Muscle layer of duodenum (tissue), 2 donors: ENCODE measurements around the gene ZFYVE9.

Experiments
- H3K27ac ChIP-seq: one replicate; pipeline ENCODE4 v1.7.0; 2013; ENCODE audit warnings: mild to moderate bottlenecking, low read length
- H3K27me3 ChIP-seq: one replicate; pipeline ENCODE4 v1.7.0; 2013; ENCODE audit warnings: low read depth, mild to moderate bottlenecking, control low read depth, low read length
- H3K36me3 ChIP-seq, 2 donors: one replicate each; pipeline ENCODE4 v1.7.0; 2013; ENCODE audit warnings: low read length in 2 of 2, control low read depth in 1 of 2, mild to moderate bottlenecking in 1 of 2; ENCODE audit not compliant: insufficient read depth in 2 of 2, control insufficient read depth in 1 of 2
- H3K4me1 ChIP-seq, 2 donors: one replicate each; pipeline ENCODE4 v1.7.0; 2013; ENCODE audit warnings: low read length in 2 of 2, mild to moderate bottlenecking in 2 of 2, control low read depth in 1 of 2, moderate library complexity in 1 of 2; ENCODE audit not compliant: insufficient read depth in 2 of 2, control insufficient read depth in 1 of 2
- H3K4me3 ChIP-seq, 2 donors: one replicate each; pipeline ENCODE4 v1.7.0; 2013; ENCODE audit warnings: low read length in 2 of 2, low read depth in 1 of 2, mild to moderate bottlenecking in 1 of 2
- H3K9me3 ChIP-seq, 2 donors: one replicate each; pipeline ENCODE4 v1.7.0; 2013; ENCODE audit warnings: low read length in 2 of 2, control low read depth in 1 of 2, mild to moderate bottlenecking in 1 of 2; ENCODE audit not compliant: control insufficient read depth in 1 of 2
- donor health status: healthy.

The ZFYVE9 gene

GRCh38 chr1:52234708-52235107, 92.8 kb downstream of the ZFYVE9 start:
- no peaks in the 10 kb centered on the region for H3K27me3 ChIP-seq
- H3K4me3 ChIP-seq = no peak overlapping the region
- H3K9me3 ChIP-seq = no peaks in the 10 kb centered on the region
- no peaks in the 10 kb centered on the region for H3K4me1 ChIP-seq
- H3K36me3 ChIP-seq = peaks cover 0 to 10% of the 10 kb centered on the region in 2 donors
- no peak overlapping the region for H3K27ac ChIP-seq

GRCh38 chr1:52235646-52236045, 93.8 kb downstream of the ZFYVE9 start:
- peaks cover 0 to 10% of the 10 kb centered on the region in 2 donors for H3K36me3 ChIP-seq
- H3K27me3 ChIP-seq = no peaks in the 10 kb centered on the region
- no peaks in the 10 kb centered on the region for H3K9me3 ChIP-seq
- no peak overlapping the region for H3K4me3 ChIP-seq
- H3K27ac ChIP-seq = no peak overlapping the region
- no peaks in the 10 kb centered on the region for H3K4me1 ChIP-seq

DNA sequence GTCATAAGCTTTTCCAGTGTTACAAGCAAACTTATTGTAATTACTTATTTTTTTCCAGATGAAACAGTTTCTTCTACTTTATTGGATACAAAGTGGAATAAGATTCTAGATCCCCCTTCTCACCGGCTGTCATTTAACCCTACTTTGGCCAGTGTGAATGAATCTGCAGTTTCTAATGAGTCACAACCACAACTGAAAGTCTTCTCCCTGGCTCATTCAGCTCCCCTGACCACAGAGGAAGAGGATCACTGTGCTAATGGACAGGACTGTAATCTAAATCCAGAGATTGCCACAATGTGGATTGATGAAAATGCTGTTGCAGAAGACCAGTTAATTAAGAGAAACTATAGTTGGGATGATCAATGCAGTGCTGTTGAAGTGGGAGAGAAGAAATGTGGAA, 95.5 kb downstream of the ZFYVE9 start:
- no peaks in the 10 kb centered on the region for H3K27me3 ChIP-seq
- H3K27ac ChIP-seq = no peak overlapping the region
- H3K4me1 ChIP-seq = no peaks in the 10 kb centered on the region
- H3K36me3 ChIP-seq = peaks cover 0 to 10% of the 10 kb centered on the region in 2 donors
- H3K9me3 ChIP-seq = no peaks in the 10 kb centered on the region
- no peak overlapping the region for H3K4me3 ChIP-seq

DNA sequence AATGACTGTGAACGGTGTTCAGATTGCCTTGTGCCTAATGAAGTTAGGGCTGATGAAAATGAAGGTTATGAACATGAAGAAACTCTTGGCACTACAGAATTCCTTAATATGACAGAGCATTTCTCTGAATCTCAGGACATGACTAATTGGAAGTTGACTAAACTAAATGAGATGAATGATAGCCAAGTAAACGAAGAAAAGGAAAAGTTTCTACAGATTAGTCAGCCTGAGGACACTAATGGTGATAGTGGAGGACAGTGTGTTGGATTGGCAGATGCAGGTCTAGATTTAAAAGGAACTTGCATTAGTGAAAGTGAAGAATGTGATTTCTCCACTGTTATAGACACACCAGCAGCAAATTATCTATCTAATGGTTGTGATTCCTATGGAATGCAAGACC, 96.6 kb downstream of the ZFYVE9 start:
- Histone ChIP-seq H3K36me3 (peaks cover 0 to 10% of the 10 kb centered on the region in 2 donors), H3K27me3 (no peaks in the 10 kb centered on the region), H3K4me3 (no peak overlapping the region), H3K9me3 (no peaks in the 10 kb centered on the region), H3K27ac (no peak overlapping the region), H3K4me1 (no peaks in the 10 kb centered on the region)

DNA sequence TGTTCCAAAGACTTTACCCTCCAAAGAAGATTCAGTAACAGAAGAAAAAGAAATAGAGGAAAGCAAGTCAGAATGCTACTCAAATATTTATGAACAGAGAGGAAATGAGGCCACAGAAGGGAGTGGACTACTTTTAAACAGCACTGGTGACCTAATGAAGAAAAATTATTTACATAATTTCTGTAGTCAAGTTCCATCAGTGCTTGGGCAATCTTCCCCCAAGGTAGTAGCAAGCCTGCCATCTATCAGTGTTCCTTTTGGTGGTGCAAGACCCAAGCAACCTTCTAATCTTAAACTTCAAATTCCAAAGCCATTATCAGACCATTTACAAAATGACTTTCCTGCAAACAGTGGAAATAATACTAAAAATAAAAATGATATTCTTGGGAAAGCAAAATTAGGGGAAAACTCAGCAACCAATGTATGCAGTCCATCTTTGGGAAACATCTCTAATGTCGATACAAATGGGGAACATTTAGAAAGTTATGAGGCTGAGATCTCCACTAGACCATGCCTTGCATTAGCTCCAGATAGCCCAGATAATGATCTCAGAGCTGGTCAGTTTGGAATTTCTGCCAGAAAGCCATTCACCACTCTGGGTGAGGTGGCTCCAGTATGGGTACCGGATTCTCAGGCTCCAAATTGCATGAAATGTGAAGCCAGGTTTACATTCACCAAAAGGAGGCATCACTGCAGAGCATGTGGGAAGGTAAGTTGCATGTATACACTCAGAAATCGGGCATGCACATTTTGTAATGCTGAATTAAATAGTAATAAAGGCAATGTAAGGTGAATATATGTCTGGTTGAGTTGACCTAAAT, 97.2 kb downstream of the ZFYVE9 start:
- Histone ChIP-seq H3K36me3 (peaks cover 0 to 10% of the 10 kb centered on the region in 2 donors), H3K27me3 (no peaks in the 10 kb centered on the region), H3K9me3 (no peaks in the 10 kb centered on the region), H3K4me1 (no peaks in the 10 kb centered on the region), H3K27ac (no peak overlapping the region), H3K4me3 (no peak overlapping the region)

- Histone ChIP-seq H3K36me3 (peaks cover 0 to 10% of the 10 kb centered on the region in 2 donors), H3K9me3 (no peaks in the 10 kb centered on the region), H3K4me1 (no peaks in the 10 kb centered on the region), H3K27ac (no peak overlapping the region), H3K4me3 (no peak overlapping the region), H3K27me3 (no peaks in the 10 kb centered on the region)
Measured at GRCh38 chr1:52239708-52240001, 97.8 kb downstream of the ZFYVE9 start.

GRCh38 chr1:52240592-52241210, 98.8 kb downstream of the ZFYVE9 start:
- Histone ChIP-seq H3K4me3 (no peak overlapping the region), H3K9me3 (no peaks in the 10 kb centered on the region), H3K4me1 (no peaks in the 10 kb centered on the region), H3K27me3 (no peaks in the 10 kb centered on the region), H3K27ac (no peak overlapping the region), H3K36me3 (peaks cover 0 to 10% of the 10 kb centered on the region in 2 donors)

DNA sequence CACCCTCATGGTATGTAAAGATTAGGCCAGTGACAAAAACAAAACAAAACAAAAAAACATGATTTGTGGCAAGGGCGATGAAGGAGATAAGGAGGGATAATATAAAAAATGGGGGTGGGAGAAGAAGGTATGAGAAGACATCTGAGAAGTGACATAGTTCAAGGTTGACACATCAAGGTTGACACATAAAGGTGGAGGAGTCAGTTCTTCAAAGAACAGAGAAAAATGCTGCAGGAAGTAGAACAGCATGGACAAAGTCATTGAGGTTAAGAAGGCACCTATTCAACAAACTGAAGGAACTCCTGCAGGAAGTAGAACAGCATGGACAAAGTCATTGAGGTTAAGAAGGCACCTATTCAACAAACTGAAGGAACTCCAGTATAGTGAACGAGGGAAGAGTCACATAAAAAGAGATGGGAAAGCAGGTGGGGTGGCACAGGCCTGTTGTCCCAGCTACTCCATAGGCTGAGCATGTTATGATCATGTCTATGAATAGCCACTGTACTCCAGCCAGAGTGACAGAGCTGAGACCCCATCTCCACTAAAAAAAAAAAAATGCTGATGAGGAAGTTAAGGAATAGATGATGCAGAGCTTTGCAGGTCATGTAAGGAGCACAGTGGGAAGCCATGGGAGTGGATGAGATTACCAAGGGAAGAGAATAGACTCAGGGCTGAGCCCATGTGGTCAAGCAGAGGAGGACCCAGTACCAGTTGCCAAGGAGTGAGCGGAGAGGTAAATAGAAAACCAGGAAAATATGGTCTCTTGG, 101.5 kb downstream of the ZFYVE9 start:
- Histone ChIP-seq H3K27me3 (no peaks in the 10 kb centered on the region), H3K27ac (no peak overlapping the region), H3K9me3 (no peaks in the 10 kb centered on the region)

GRCh38 chr1:52249831-52250230, 107.9 kb downstream of the ZFYVE9 start:
- Histone ChIP-seq H3K4me1 (no peaks in the 10 kb centered on the region), H3K27ac (no peak overlapping the region), H3K36me3 (no peaks in the 10 kb centered on the region), H3K4me3 (no peak overlapping the region), H3K9me3 (no peaks in the 10 kb centered on the region), H3K27me3 (no peaks in the 10 kb centered on the region)

More for the DNA sequence above, 101.5 kb downstream of the ZFYVE9 start:
- H3K4me1 ChIP-seq = no peaks in the 10 kb centered on the region
- H3K36me3 ChIP-seq = no peaks in the 10 kb centered on the region
- no peak overlapping the region for H3K4me3 ChIP-seq

- Histone ChIP-seq H3K27me3 (no peaks in the 10 kb centered on the region), H3K4me1 (no peaks in the 10 kb centered on the region), H3K9me3 (no peaks in the 10 kb centered on the region), H3K4me3 (no peak overlapping the region), H3K36me3 (no peaks in the 10 kb centered on the region), H3K27ac (no peak overlapping the region)
Measured at GRCh38 chr1:52253421-52253820, 111.5 kb downstream of the ZFYVE9 start.

- Histone ChIP-seq H3K27ac (no peak overlapping the region), H3K9me3 (no peaks in the 10 kb centered on the region), H3K4me3 (no peak overlapping the region), H3K36me3 (no peaks in the 10 kb centered on the region), H3K4me1 (no peaks in the 10 kb centered on the region), H3K27me3 (no peaks in the 10 kb centered on the region)
Measured at GRCh38 chr1:52259886-52260285, 118.0 kb downstream of the ZFYVE9 start.
